Upper lobe of left lung (tissue), 6 donors: Measurements from ENCODE around the gene MYBPHL. TPM values are rescaled to one million over a fixed set of nuclear protein-coding genes. Genes with fewer than 3 reads are reported as not detected.
A peak's percentile ranks its signal among the peaks of the same experiment; 100 is the strongest.

Source experiments
- ATAC-seq, 2 donors: fragments of 200-7000 bp; cut with Tn5 transposase; one replicate each; pipeline ENCODE4 v1.9.1; 2022; ENCODE audit warnings: mild to moderate bottlenecking in 2 of 2, moderate library complexity in 2 of 2; ENCODE audit not compliant: low FRiP score in 2 of 2
- DNase-seq, 2 donors: peaks; one replicate each; pipeline ENCODE4 v3.0.0-alpha.2; 2019 to 2020
- H3K27ac ChIP-seq, 4 donors: fragments of 200-600 bp; sonication (generic); one replicate each; pipeline ENCODE4 v1.5.1; 2016 to 2019
- H3K27me3 ChIP-seq, 4 donors: fragments of 200-600 bp; sonication (generic); one replicate each; pipeline ENCODE4 v1.5.1; 2017 to 2019
- H3K36me3 ChIP-seq, 4 donors: fragments of 200-600 bp; sonication (generic); one replicate each; pipeline ENCODE4 v1.5.1; 2016 to 2019
- H3K4me1 ChIP-seq, 4 donors: fragments of 200-600 bp; sonication (generic); one replicate each; pipeline ENCODE4 v1.5.1; 2018 to 2019
- H3K4me3 ChIP-seq, 4 donors: fragments of 200-600 bp; sonication (generic); one replicate each; pipeline ENCODE4 v1.5.1; 2017 to 2019; ENCODE audit warnings: mild to moderate bottlenecking in 2 of 4, moderate library complexity in 1 of 4
- H3K9me3 ChIP-seq, 4 donors: fragments of 200-600 bp; sonication (generic); one replicate each; pipeline ENCODE4 v1.5.1; 2018 to 2019
- EP300 ChIP-seq, 4 donors: sonication (generic); formaldehyde crosslinking; IDR thresholded peaks; one replicate each; pipeline ENCODE4 v1.5.1; 2017; ENCODE audit warnings: antibody characterized with exemption in 4 of 4, control low read depth in 2 of 4
- POLR2A ChIP-seq, 4 donors: fragments of 450-650 bp; IDR thresholded peaks; one replicate each; pipeline ENCODE4 v1.5.1; 2016 to 2017; ENCODE audit warnings: antibody characterized with exemption in 4 of 4, mild to moderate bottlenecking in 2 of 4
- POLR2AphosphoS5 ChIP-seq, 2 donors: sonication (generic); formaldehyde crosslinking; IDR thresholded peaks; one replicate each; pipeline ENCODE4 v1.5.1; 2017; ENCODE audit warnings: antibody characterized with exemption in 2 of 2
- WGBS, 2 donors: methylation state at CpG; one replicate each; pipeline ENCODE4 v1.1.5; 2017 to 2018; 5-methylcytosine and 5-hydroxymethylcytosine counted together
- total RNA-seq, 6 donors: library from RNA; depleted of rRNA in 4 of 6; stranded (reverse); fragments of >200 nt in 4 of 6; gene quantifications; one replicate each; pipeline versions ENCODE4 v1.1.0 to v1.2.1, GENCODE V29; 2016 to 2021
- TF ChIP-seq, protein P1 (sequence below), 6 experiments: fragments of 450-650 bp in 4 of 6; fragments of 200-600 bp in 2 of 6; sonication (generic) in 2 of 6; IDR thresholded peaks; one replicate each; pipeline ENCODE4 v1.5.1; 2016 to 2019; ENCODE audit warnings: antibody characterized with exemption in 6 of 6
- donor health status: DM: no; HTN: no; CAD: no; lungs with moderate emphysema.
- donor health status: DM: no; HTN: yes; CAD: no; lungs with severe emphysema.

Gene MYBPHL
- total RNA-seq, 6 donors from 2014 or later, result 1.8 to 8.6 (median 3.1) TPM; not detected in 1

DNA sequence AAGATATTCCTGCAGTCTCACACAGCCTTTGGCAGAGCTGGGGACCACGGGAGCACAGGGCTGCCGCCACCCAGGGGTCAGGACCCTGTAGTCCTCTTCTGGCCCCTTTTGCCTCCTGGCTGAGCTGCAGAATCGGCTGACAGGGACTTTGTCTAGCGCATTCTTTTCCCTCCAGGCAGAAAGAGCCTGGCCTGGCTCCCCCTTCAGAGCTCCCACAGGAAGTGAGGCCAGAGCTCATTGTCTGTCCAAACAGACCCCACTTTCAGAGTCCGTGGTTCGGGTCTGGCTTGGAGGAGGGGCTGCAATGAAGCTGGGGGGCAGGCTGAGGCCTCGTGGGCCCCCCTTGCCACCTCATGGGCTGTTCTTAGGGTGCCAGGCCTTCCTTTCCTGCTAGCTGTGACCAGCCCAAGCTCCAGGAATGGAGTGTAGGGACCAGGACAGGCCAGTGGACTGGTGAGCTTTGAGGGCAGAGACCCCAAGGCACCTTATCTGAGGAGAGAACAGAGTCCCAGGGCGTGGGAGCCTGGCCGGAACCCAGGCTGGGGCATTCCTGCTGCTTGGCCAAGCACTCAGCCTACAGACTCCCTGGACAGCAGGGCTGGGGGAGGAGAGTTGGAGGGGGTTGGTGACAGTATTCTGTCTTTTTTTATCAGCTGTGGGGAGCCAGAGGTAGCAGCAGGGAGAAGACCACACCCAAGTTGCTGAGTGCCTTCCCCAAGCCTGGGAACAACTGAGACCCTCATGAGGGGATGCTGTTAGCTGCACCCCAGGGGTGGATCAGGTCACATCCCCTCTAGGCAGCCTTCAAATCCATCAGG is 52.8 kb downstream of the MYBPHL start:
- 45 to 55% methylated on average over 5 to 9 of the region's 9 CpGs for WGBS, 2 donors
- Histone ChIP-seq H3K36me3 (no peaks in the 10 kb centered on the region), H3K4me1 (peaks cover 15 to 33% (median 22%) of the 10 kb centered on the region in 4 donors), H3K27ac (peak overlapping the region; percentile 53 to 58 (median 57)), H3K4me3 (no peak overlapping the region), H3K27me3 (peaks cover 0 to 7% (median 2%) of the 10 kb centered on the region in 4 donors), H3K9me3 (no peaks in the 10 kb centered on the region)
- TF ChIP-seq POLR2A (IDR thresholded peaks at IDR 0.05) (no peak), POLR2AphosphoS5 (IDR thresholded peaks at IDR 0.05) (no peak), EP300 (IDR thresholded peaks at IDR 0.05) (no peak)
- TF ChIP-seq, protein P1, sequence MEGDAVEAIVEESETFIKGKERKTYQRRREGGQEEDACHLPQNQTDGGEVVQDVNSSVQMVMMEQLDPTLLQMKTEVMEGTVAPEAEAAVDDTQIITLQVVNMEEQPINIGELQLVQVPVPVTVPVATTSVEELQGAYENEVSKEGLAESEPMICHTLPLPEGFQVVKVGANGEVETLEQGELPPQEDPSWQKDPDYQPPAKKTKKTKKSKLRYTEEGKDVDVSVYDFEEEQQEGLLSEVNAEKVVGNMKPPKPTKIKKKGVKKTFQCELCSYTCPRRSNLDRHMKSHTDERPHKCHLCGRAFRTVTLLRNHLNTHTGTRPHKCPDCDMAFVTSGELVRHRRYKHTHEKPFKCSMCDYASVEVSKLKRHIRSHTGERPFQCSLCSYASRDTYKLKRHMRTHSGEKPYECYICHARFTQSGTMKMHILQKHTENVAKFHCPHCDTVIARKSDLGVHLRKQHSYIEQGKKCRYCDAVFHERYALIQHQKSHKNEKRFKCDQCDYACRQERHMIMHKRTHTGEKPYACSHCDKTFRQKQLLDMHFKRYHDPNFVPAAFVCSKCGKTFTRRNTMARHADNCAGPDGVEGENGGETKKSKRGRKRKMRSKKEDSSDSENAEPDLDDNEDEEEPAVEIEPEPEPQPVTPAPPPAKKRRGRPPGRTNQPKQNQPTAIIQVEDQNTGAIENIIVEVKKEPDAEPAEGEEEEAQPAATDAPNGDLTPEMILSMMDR (IDR thresholded peaks at IDR 0.05), result no peak
- DNase-seq (no peak), ATAC-seq (no peak)

DNA sequence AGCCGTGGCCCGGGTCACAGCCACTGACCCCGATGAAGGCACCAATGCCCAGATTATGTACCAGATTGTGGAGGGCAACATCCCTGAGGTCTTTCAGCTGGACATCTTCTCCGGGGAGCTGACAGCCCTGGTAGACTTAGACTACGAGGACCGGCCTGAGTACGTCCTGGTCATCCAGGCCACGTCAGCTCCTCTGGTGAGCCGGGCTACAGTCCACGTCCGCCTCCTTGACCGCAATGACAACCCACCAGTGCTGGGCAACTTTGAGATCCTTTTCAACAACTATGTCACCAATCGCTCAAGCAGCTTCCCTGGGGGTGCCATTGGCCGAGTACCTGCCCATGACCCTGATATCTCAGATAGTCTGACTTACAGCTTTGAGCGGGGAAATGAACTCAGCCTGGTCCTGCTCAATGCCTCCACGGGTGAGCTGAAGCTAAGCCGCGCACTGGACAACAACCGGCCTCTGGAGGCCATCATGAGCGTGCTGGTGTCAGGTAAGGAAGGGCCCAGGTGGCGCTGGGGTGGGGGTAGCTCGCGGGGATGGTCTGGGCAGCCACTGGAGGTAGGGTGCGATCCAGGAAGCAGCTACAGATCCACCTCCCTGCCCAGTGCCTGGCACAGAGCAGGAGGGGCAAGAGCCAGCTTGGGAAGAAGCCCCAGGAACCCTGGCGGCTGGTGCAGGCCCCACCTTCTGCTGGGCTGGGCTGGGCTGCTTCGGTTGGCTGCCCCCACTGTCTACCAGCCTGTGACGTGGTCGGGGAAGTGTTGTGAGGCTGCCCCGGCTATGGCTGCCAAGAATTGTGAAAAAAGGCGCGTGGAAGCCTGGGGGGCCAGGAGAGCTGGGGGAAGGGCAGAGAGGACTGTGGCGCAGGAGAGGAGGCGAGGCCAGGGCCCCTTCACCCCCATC is 53.7 kb downstream of the MYBPHL start:
- no peak for ATAC-seq
- no peak overlapping the region for H3K4me3 ChIP-seq
- DNase-seq, result no peak
- TF ChIP-seq, protein P1 (IDR thresholded peaks at IDR 0.05), result no peak
- TF ChIP-seq POLR2A (IDR thresholded peaks at IDR 0.05) (no peak), EP300 (IDR thresholded peaks at IDR 0.05) (no peak), POLR2AphosphoS5 (IDR thresholded peaks at IDR 0.05) (no peak)
- no peaks in the 10 kb centered on the region for H3K9me3 ChIP-seq
- peaks cover 18 to 40% (median 26%) of the 10 kb centered on the region in 4 donors for H3K4me1 ChIP-seq
- H3K36me3 ChIP-seq, result no peaks in the 10 kb centered on the region
- peaks cover 0 to 7% (median 2%) of the 10 kb centered on the region in 4 donors for H3K27me3 ChIP-seq
- WGBS, 2 donors, result 85 to 90% methylated on average over 27 to 33 of the region's 33 CpGs
- H3K27ac ChIP-seq, result peak overlapping the region in 3 of 4 donors; percentile 57 to 58 (median 57)

DNA sequence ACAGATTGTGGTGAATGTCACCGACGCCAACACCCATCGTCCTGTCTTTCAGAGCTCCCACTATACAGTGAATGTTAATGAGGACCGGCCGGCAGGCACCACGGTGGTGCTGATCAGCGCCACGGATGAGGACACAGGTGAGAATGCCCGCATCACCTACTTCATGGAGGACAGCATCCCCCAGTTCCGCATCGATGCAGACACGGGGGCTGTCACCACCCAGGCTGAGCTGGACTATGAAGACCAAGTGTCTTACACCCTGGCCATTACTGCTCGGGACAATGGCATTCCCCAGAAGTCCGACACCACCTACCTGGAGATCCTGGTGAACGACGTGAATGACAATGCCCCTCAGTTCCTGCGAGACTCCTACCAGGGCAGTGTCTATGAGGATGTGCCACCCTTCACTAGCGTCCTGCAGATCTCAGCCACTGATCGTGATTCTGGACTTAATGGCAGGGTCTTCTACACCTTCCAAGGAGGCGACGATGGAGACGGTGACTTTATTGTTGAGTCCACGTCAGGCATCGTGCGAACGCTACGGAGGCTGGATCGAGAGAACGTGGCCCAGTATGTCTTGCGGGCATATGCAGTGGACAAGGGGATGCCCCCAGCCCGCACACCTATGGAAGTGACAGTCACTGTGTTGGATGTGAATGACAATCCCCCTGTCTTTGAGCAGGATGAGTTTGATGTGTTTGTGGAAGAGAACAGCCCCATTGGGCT is 54.5 kb downstream of the MYBPHL start:
- no peak for TF ChIP-seq EP300 (IDR thresholded peaks at IDR 0.05)
- Histone ChIP-seq H3K9me3 (no peaks in the 10 kb centered on the region), H3K4me3 (no peak overlapping the region), H3K27ac (no peak overlapping the region), H3K27me3 (peaks cover 0 to 7% (median 2%) of the 10 kb centered on the region in 4 donors), H3K36me3 (no peaks in the 10 kb centered on the region), H3K4me1 (peaks cover 18 to 40% (median 26%) of the 10 kb centered on the region in 4 donors)
- WGBS, 2 donors, result 97 to 98% methylated on average over 14 to 31 of the region's 31 CpGs
- ATAC-seq (no peak), DNase-seq (no peak)

DNA sequence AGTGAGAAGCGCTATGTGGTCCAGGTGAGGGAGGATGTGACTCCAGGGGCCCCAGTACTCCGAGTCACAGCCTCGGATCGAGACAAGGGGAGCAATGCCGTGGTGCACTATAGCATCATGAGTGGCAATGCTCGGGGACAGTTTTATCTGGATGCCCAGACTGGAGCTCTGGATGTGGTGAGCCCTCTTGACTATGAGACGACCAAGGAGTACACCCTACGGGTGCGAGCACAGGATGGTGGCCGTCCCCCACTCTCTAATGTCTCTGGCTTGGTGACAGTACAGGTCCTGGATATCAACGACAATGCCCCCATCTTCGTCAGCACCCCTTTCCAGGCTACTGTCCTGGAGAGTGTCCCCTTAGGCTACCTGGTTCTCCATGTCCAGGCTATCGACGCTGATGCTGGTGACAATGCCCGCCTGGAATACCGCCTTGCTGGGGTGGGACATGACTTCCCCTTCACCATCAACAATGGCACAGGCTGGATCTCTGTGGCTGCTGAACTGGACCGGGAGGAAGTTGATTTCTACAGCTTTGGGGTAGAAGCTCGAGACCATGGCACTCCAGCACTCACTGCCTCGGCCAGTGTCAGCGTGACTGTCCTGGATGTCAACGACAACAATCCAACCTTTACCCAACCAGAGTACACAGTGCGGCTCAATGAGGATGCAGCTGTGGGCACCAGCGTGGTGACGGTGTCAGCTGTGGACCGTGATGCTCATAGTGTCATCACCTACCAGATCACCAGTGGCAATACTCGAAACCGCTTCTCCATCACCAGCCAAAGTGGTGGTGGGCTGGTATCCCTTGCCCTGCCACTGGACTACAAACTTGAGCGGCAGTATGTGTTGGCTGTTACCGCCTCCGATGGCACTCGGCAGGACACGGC is 55.3 kb downstream of the MYBPHL start:
- Histone ChIP-seq H3K27me3 (peaks cover 0 to 7% (median 2%) of the 10 kb centered on the region in 4 donors), H3K4me3 (no peak overlapping the region), H3K36me3 (no peaks in the 10 kb centered on the region), H3K4me1 (peaks cover 18 to 40% (median 26%) of the 10 kb centered on the region in 4 donors), H3K27ac (no peak overlapping the region), H3K9me3 (no peaks in the 10 kb centered on the region)
- DNase-seq (no peak), ATAC-seq (no peak)
- 90 to 95% methylated on average over 8 to 32 of the region's 32 CpGs for WGBS, 2 donors
- TF ChIP-seq, protein P1 (IDR thresholded peaks at IDR 0.05), result no peak
- TF ChIP-seq EP300 (IDR thresholded peaks at IDR 0.05) (no peak), POLR2A (IDR thresholded peaks at IDR 0.05) (no peak), POLR2AphosphoS5 (IDR thresholded peaks at IDR 0.05) (no peak)
